Panc1 (cell line): ENCODE results near the gene CCDC70.

Experiments used
- CTCF ChIP-seq: fragments of 450-650 bp; IDR thresholded peaks from 2 replicates; pipeline ENCODE4 v1.5.1; 2017; ENCODE audit warnings: mild to moderate bottlenecking
- POLR2AphosphoS5 ChIP-seq: IDR thresholded peaks from 2 replicates; pipeline ENCODE4 v1.6.1; 2012; ENCODE audit warnings: mild to moderate bottlenecking, low read depth, low read length, moderate library complexity
- REST ChIP-seq, 2 experiments: IDR thresholded peaks; 2 replicates each; pipeline ENCODE4 v1.6.1; 2011 to 2012; ENCODE audit warnings: low read depth in 2 of 2, control low read depth in 1 of 2, low read length in 1 of 2, mild to moderate bottlenecking in 1 of 2, moderate library complexity in 1 of 2; ENCODE audit not compliant: insufficient read depth in 1 of 2

- TF ChIP-seq CTCF, result peak; percentile 40
- TF ChIP-seq REST (IDR thresholded peaks at IDR 0.05; ENCODE audit: insufficient read depth in 1 of 2, low read depth in 2 of 2, low read length in 1 of 2), result no peak
- TF ChIP-seq POLR2AphosphoS5, result no peak
These were observed 29.2 kb upstream of the CCDC70 start for GRCh38 chr13:51832471-51833152.
